RWPE2 (cell line): Measurements from ENCODE around the gene PLB1.

Experiments used
- ATAC-seq: fragments of 200-7000 bp; cut with Tn5 transposase; 3 replicates; pipeline ENCODE4 v1.9.1; 2021; ENCODE audit warnings: low read depth
- DNase-seq: peaks from one replicate; pipeline ENCODE4 v3.0.0-alpha.2; 2020; ENCODE audit warnings: low spot score
- H3K27ac ChIP-seq: fragments of 450-650 bp; 2 replicates; pipeline ENCODE4 v1.5.1; 2017; ENCODE audit warnings: mild to moderate bottlenecking; ENCODE audit not compliant: poor library complexity, severe bottlenecking
- H3K27me3 ChIP-seq: fragments of 250-450 bp; sonication (Bioruptor Pico); 2 replicates; pipeline ENCODE4 v1.5.1; 2021; ENCODE audit warnings: mild to moderate bottlenecking, moderate library complexity; ENCODE audit not compliant: insufficient read depth, poor library complexity, severe bottlenecking
- H3K36me3 ChIP-seq: fragments of 250-450 bp; sonication (Bioruptor Pico); 2 replicates; pipeline ENCODE4 v1.5.1; 2020; ENCODE audit warnings: low read depth, mild to moderate bottlenecking, moderate library complexity
- H3K4me1 ChIP-seq: fragments of 250-450 bp; sonication (Bioruptor Pico); 2 replicates; pipeline ENCODE4 v1.5.1; 2021; ENCODE audit warnings: mild to moderate bottlenecking, moderate library complexity; ENCODE audit not compliant: insufficient read depth, poor library complexity, severe bottlenecking
- H3K4me3 ChIP-seq: fragments of 250-450 bp; sonication (Bioruptor Pico); 2 replicates; pipeline ENCODE4 v1.5.1; 2021; ENCODE audit warnings: mild to moderate bottlenecking, moderate library complexity; ENCODE audit not compliant: severe bottlenecking
- H3K9me3 ChIP-seq: fragments of 250-450 bp; sonication (Bioruptor Pico); 2 replicates; pipeline ENCODE4 v1.5.1; 2021; ENCODE audit warnings: mild to moderate bottlenecking, moderate library complexity; ENCODE audit not compliant: severe bottlenecking
- TF ChIP-seq, protein P1 (sequence below): fragments of 450-650 bp; IDR thresholded peaks from one replicate; pipeline ENCODE4 v1.5.1; 2017; ENCODE audit warnings: mild to moderate bottlenecking, moderate library complexity; ENCODE audit not compliant: poor library complexity, severe bottlenecking

The PLB1 gene

DNA sequence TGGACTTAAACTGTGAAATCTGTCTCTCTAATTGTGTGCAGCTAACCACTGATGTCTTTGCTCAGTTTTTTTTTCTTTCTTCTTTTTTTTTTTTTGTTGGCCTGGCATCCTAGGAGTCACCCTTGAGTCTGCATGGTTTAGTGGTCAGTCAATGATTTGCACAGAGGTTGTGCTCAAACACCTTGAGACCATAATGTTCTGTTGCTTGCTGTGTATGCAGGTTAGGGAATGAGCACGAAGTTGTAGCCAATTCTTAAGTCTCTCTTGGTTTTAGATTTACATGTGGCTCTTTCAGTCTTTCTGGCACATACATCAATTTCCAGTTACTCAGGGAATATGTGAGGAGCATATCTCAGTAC lies 16.7 kb downstream of the PLB1 start:
- peaks cover 5% of the 10 kb centered on the region for H3K4me1 ChIP-seq
- TF ChIP-seq, protein P1, sequence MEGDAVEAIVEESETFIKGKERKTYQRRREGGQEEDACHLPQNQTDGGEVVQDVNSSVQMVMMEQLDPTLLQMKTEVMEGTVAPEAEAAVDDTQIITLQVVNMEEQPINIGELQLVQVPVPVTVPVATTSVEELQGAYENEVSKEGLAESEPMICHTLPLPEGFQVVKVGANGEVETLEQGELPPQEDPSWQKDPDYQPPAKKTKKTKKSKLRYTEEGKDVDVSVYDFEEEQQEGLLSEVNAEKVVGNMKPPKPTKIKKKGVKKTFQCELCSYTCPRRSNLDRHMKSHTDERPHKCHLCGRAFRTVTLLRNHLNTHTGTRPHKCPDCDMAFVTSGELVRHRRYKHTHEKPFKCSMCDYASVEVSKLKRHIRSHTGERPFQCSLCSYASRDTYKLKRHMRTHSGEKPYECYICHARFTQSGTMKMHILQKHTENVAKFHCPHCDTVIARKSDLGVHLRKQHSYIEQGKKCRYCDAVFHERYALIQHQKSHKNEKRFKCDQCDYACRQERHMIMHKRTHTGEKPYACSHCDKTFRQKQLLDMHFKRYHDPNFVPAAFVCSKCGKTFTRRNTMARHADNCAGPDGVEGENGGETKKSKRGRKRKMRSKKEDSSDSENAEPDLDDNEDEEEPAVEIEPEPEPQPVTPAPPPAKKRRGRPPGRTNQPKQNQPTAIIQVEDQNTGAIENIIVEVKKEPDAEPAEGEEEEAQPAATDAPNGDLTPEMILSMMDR, result no peak
- DNase-seq (no peak), ATAC-seq (no peak)
- H3K4me3 ChIP-seq, result no peak overlapping the region
- H3K27ac ChIP-seq, result no peak overlapping the region
- no peaks in the 10 kb centered on the region for H3K36me3 ChIP-seq
- H3K9me3 ChIP-seq, result no peaks in the 10 kb centered on the region
- H3K27me3 ChIP-seq, result no peaks in the 10 kb centered on the region

DNA sequence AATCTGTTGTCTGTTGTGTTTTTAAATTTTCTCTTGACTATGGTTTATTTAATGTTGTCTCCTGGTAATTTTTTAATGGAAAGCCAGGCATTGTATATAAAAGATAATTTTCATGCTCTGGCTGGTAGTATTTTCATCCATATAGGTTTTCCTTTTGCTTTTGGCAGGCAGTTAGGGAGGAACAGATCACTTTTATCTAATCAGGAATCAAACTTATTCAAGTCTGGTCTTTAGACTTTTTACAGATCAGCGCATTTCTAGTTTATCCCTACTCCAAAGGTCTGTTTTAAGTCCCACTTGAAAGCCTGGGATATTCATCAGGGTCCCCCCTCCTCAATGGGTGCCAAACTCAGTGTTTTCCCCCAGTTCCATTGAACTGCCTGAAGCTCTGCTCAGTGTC lies 17.2 kb downstream of the PLB1 start:
- Histone ChIP-seq H3K4me3 (no peak overlapping the region), H3K36me3 (no peaks in the 10 kb centered on the region)

DNA sequence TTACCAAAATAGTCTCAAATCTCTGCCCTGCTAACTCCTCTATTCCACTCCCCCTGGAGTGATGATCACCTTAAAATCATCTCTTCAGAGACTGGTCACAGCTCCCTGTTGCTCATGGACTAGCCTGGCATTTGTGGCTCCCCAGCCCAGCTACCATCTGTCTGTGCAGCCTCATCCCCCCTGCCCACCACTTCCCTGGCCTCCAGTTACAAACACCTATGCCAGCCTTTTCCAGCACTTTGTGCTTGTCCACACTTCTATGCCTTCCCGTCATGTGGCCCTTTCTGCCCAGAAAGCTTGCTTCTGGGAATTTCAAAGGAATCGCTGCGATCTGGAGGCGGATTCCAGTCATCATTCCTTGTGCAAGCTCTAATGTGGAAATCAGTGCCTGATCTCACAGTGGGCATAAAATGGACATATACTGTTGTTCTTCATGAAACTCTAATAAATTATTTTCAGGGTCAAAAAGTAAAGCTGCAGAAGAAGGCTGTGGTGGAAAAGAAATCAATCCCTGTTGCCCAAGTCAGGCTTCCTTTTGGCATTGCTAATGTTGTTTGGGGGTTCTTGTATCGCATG lies 19.4 kb downstream of the PLB1 start:
- Histone ChIP-seq H3K27ac (no peak overlapping the region), H3K9me3 (no peaks in the 10 kb centered on the region), H3K27me3 (no peaks in the 10 kb centered on the region), H3K4me3 (no peak overlapping the region), H3K36me3 (no peaks in the 10 kb centered on the region), H3K4me1 (no peaks in the 10 kb centered on the region)
- TF ChIP-seq, protein P1, result no peak
- DNase-seq (no peak), ATAC-seq (no peak)

More for the DNA sequence above, 17.2 kb downstream of the PLB1 start:
- DNase-seq (no peak), ATAC-seq (no peak)
- no peaks in the 10 kb centered on the region for H3K27me3 ChIP-seq
- H3K9me3 ChIP-seq, result no peaks in the 10 kb centered on the region
- H3K4me1 ChIP-seq, result peaks cover 3% of the 10 kb centered on the region
- TF ChIP-seq, protein P1, result no peak
- no peak overlapping the region for H3K27ac ChIP-seq

DNA sequence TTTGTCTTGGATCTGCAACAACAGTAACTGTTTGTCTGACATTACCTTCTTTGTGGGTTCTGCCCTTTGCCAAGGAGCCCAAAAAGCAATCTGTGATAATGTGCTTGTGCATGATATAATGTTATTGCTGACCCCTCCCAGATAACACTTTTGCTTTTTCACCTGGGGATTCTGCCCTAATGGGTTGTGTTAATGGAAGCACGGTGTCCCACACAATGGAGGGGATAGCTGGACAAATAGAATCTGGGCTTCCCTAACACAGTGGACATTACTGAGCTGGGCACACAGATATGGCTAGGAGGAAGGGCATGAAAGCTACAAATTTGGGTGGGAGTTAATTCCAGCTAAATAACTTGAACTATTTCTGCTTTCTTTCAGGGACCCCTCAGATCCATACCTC lies 20.6 kb downstream of the PLB1 start:
- Histone ChIP-seq H3K27me3 (no peaks in the 10 kb centered on the region), H3K9me3 (no peaks in the 10 kb centered on the region), H3K4me3 (no peak overlapping the region), H3K4me1 (no peaks in the 10 kb centered on the region), H3K27ac (no peak overlapping the region), H3K36me3 (no peaks in the 10 kb centered on the region)
- DNase-seq (no peak), ATAC-seq (no peak)
- TF ChIP-seq, protein P1, result no peak

DNA sequence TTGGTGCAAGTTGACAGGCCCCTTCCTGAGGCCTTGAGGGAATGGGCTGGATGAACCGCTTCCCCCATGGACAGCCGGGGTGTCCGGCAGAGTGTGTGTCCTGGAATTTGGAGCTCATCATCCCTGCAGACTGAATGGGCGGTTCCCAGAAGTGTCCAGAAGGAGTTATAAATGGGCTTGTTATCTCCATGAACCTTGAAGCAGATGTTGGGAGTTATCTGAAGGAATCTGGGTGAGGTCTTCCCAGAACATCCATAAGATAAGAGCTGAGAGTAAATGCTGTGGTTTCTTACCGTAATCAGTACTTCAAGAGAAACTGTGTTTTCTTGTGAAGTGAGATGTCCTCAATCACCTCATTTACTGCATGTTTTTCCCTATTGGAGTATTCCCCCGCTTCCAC lies 21.1 kb downstream of the PLB1 start:
- no peaks in the 10 kb centered on the region for H3K4me1 ChIP-seq

More for the DNA sequence above, 21.1 kb downstream of the PLB1 start:
- H3K36me3 ChIP-seq, result no peaks in the 10 kb centered on the region
- H3K4me3 ChIP-seq, result no peak overlapping the region
- H3K27ac ChIP-seq, result no peak overlapping the region
- H3K27me3 ChIP-seq, result no peaks in the 10 kb centered on the region
- no peaks in the 10 kb centered on the region for H3K9me3 ChIP-seq
- DNase-seq (no peak), ATAC-seq (no peak)
- TF ChIP-seq, protein P1, result no peak
